GM19238 (cell line): ENCODE results near the gene CNPY3.

ENCODE experiments used
- DNase-seq: peaks from one replicate; pipeline ENCODE4 v3.0.0; 2011; ENCODE audit warnings: low spot score; ENCODE audit not compliant: insufficient read length

Gene CNPY3

DNA sequence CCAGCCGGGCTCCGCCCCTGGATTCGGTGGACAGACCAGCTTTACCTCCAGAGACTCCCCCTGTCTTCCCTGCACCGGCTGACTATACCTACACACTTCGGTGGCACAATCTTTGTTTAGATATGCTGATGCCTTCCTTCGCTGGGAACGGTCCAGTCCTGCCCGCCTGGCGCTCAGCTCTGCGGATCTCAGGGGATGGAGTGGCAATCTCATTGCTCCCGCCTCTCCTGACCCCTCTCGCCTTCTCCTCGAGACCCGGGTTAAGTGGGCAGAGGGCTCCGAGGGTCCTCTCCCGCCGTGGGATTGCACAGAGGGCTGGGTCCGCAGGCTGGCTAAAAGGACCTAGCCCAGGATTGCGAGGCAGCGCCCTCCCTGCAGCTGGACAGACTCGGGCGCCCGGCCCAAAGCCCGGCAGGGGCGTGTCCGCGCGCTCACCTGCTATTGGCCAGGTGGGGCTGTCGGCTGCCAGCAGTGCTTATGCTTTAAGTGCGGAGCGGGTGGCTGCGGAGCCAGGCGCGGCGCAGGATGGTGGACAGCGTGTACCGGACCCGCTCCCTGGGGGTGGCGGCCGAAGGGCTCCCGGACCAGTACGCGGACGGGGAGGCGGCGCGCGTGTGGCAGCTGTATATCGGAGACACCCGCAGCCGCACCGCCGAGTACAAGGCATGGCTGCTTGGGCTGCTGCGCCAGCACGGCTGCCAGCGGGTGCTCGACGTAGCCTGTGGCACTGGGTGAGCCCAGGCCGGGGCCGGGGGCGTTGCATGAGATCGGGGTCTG lies 31.2 kb downstream of the CNPY3 start, which contains the start of gene GNMT:
Gene GNMT, plus strand, starts transcription at position 512 of the 777 bp plus-strand sequence. Its CDS starts 14 bp downstream, at position 526.
- DNase-seq = peak; percentile 32

DNA sequence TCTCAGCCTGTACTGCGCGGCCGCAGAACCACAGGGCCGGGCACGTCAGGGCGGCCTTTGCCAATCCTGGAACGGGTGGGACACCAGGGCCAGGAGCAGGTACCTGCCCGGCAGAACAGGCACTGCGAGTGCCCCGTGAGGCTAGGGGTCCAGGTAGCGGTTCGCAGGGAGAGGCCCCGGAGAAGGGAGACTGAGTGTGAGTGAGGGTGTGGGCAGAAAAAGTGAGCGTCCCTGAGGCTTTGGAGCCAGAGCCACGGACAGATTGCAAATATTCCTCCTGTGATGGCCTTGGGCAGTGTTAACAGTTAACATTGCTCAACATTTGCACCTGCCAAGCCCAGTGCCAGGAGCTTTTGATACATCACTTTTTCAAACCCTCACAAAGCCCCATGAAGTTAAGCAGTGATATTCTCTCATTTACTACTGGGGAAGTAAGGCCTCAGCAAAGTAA lies 31.8 kb downstream of the CNPY3 start:
- DNase-seq = no peak

DNA sequence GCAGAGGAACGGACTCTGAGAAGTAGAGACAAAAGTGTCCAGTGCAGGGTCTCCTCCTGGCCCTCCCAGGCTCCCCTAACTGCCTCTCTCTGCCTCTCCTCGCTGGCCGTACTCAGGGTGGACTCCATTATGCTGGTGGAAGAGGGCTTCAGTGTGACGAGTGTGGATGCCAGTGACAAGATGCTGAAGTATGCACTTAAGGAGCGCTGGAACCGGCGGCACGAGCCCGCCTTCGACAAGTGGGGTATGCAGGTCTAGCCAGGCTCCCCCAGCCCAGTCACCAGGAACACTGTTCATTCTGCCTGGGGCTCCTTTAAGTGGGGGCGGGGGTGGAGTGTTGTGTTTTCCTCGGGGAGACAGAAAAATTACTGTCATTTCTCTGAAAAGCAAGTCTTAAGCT lies 32.8 kb downstream of the CNPY3 start:
- no peak for DNase-seq

DNA sequence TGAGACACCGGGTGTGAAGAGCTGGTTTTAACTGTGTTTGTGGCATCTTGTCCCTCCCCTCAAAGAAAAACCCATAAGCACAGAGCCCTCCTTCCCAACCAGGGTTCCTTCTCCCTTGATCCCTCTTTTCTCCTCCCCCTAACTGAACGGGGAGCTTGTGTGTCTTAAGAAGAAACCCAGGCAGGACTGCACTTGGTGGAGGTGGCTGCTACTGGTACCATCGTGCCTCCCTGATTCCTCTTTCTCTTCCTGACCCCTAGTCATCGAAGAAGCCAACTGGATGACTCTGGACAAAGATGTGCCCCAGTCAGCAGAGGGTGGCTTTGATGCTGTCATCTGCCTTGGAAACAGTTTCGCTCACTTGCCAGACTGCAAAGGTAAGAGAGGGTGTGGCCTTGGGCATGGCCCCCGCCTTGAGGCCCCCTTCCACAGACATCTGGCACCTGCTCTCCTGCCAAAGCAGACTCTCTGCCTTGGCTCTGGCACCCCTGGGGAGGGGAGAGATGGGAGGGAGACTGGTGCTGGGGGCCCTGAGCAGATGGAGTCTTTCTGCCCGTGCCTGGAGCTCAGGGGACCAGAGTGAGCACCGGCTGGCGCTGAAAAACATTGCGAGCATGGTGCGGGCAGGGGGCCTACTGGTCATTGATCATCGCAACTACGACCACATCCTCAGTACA lies 33.4 kb downstream of the CNPY3 start:
- no peak for DNase-seq

DNA sequence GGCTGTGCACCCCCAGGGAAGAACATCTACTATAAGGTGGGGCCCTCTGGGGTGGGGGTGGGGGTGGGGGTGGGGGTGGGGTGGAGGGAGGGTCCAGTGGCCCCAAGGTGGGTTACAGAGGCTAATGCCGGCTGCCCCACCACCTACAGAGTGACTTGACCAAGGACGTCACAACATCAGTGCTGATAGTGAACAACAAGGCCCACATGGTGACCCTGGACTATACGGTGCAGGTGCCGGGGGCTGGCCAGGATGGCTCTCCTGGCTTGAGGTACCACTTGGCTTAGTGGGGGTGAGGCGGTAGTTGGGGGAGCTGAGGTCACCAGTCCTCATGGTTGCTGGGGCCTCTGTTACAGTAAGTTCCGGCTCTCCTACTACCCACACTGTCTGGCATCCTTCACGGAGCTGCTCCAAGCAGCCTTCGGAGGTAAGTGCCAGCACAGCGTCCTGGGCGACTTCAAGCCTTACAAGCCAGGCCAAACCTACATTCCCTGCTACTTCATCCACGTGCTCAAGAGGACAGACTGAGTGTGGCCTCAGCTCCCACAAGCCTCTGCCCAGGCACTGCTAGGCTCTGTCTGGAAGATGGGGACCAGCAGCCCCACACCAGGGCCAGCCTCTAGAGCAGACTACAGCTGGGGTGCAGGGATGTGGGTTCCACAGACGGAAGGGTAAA lies 34.0 kb downstream of the CNPY3 start:
- DNase-seq = no peak

DNA sequence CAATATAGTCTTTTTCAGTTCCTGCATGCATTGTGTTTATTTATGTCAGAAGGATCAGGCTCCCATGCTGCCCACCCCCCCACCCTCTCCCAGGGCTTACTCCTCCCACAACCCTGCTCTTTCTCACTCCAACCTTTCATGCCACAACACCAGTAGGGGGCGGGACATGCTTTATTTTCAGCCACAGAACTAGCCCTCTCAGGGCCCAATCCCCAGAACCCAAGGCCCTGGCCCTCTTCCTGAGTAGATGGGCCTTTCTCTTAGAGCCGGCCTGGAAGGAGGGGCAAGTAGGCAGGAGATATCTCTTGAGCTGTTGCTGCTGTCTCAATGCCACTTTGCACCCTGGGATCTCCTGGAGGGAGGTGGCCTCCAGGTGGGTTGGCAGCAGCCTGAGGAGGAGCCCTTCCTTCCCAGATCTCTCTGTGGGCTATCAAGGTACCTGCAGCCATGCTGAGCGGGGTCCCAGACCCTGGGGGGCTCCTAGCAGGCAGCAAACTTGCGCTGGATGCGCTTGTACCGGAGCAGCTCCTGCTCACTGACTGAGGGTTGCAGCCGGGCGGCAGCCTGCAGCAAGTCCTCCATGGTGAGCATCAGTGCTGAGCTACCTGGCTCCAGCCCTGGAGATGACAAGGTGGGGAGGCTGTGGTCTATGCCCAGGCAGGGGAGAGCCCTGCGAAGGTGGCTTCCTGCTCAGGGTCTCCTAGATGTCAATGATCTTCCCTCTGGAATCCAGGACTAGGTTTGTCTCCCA lies 34.8 kb downstream of the CNPY3 start:
- DNase-seq = no peak

DNA sequence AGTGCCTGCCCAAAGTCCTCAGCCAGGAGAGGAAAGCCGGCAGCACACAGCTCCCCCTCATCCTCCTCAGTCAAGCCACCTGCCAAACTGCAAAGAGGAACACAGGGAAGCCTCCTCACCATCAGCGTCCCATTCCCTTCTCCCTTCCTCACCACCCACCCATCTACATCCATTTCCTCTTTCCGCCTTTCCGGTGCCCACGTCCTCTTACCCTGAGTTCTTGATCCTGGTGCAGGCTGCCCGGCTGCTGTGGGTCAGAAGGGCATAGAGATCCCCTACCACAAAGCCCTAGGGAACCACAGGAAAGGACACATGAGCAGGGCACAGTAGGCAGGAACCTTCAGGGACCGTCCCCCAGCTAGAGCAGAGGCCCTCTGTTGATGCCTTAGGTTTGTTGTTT lies 37.3 kb downstream of the CNPY3 start:
- no peak for DNase-seq

DNA sequence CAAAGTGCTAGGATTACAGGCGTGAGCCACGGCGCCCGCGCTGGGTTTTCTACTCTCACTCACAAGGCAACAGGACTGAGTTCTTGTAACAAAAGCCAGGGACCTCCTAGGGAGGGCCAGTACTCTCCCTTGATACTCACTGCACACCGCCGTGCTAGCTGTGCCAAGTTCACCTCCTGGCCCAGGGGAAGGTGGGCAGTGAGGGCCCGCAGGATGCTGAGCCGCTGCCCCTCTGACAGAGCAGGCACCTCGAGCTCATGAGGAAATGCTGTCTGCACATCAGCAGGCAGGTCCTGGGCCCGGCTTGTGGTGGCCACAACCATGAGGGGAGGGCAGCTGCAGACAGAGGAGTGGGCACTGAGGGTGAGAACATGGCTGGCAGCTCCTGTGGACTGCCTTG lies 37.9 kb downstream of the CNPY3 start:
- DNase-seq = no peak

DNA sequence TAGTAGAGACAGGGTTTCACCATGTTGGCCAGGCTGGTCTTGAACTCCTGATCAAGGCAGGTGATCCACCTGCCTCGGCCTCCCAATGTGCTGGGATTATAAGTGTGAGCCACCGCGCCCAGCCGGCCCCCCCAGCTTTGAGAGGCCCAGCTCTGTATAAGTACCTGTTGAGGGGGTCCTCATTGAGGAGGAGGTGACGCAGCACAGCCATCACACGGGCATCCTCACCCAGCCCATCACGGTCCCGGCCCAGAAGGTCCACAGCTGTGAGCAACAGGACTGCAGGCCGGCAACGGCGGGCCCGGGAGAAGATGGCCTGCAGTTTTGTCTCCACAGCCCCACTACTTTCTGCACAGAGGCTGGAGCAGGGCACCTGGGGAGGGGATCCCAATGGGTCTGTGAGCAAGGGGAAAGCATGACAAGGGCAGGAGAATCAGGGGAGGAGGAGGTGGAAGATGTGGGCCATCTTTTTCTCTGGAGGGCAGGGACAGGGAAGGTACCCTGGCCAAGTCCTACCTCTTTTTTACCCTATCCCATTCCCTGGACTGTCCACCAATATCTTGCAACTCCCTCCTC lies 38.9 kb downstream of the CNPY3 start:
- no peak for DNase-seq

DNA sequence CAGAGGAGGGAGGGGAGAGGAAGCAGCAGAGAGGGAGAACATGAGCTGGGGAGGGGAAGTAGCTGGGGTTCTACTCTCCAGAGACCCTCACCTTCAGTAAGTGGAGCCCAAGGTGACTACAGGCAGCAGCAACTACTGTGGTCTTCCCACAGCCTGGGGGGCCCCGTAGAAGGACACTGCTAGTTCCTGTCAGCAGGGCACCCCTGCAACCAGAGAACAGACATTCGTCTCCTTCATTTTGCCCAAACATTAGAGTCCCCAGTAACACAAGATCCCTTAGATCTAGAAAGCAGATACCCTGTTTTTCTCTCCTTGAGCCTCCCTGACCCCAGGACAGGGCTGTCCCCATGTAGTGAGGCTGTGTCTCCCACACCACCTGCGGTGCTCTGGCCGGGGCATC lies 39.5 kb downstream of the CNPY3 start:
- DNase-seq = no peak

DNA sequence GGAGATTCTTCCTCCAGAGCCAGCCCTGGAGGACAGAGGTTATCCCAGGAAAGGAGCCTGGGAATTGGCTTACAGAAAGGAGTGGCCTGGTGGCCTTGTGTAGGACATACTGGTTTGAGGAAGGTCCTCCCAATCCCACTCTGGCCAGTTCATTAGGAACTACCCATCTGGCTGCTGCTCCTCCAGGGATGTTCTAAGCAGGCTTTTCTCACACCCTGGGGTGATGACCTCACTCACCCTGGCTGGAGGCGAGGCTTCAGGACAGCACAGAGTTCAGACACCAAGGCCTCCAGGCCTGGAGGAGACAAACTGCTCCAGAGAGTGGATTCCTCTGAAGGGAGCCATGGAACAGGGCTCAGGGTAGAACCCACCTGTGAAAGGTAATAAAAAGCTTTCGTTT lies 40.2 kb downstream of the CNPY3 start:
- DNase-seq = no peak

DNA sequence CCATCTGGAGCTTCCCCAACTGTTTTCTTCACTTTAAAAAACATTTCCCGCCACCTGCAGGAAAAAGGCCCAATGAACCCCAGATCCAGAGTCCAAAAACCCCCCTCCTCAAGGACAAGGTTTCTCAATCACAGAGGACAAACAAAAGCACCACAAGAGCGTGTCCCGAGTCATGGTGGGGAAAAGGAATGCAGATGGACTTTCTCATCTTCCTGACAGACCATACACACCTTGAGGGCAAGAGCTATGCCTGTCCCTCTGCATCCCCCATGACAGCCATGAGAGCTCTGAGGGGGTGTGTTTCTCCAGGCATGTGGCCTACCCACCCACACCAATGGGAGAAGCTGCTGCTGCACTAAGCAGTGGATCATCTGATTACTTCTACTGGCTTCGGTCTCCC lies 40.7 kb downstream of the CNPY3 start:
- no peak for DNase-seq

DNA sequence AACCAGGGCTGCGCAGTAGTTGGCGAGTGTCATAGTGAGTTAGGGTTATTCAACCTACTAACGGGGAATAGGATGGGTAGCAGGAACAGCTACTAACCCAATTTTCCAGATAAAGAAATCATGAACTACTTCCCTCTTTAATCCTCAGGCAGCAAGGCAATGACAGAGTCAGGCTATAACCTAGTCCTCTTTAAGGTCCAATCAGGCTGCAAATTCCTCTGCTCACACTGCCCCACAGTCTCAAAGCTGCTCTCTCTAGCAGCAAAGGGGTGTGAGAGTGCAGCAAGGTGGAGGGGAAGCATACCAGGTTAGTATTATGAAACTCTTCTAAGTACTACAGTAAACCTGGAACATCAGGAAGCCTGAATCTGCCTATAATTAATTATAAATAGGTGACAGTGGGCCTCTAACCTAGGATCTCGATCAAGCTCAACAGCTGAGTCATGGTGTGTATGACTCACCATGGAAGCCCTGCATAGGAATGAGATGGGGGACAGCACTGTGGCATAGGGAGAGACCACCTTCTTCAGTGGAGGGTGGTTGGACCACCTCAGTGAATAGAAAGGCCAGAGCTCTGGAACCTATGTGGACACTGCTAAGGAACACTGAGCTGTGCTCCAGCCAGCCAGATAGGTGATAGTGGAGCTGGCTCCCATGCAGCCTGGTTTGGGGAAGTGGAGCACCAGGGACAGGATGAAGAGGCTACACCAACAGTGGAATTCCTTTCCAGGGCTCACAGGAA lies 41.8 kb downstream of the CNPY3 start:
- no peak for DNase-seq

DNA sequence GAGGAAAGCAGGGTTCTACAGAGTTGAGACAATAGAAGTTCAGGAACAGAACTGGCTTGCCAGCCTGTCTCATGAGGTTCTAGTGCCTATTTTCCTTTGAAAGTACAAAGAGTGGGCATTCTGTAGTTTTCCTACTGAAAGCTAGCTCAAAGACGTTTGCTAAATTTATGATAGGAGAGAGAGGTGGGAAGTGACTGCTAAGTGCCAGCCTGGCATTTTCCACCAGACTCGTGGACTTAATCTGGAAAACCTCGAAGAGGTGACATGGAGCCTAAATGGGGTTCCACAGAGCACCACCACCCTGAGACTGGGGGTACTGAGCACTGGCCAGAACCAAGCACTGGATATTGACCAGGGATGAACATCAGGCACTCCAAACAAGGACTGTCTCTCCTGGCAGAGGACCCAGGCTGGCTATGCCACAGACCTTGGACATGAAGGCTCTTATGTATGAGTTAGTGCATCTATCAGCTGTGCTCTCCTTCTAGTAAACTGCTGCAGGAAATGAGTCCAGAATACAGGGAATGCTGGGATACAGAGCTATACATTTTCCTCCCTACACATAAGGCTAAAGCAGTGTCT lies 42.6 kb downstream of the CNPY3 start:
- DNase-seq = no peak

DNA sequence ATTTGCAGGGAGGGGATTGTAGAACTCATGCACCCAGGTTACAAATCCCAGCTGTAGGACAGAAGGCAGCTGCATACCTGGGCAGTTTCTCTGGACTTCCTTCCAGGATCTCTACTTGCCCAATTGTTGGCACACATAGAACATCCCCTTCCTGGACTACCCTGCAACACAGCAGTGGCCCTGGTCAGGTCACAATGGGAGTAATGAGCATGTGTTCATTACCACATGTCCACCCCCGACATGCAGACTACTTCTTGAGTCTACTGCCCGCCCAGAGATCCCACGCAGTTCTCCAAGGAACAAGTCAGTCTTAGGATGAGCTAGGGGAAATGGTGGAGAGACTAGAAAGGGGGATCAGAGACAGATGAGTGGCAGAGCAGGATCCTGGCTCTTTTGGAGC lies 44.6 kb downstream of the CNPY3 start:
- DNase-seq = no peak

DNA sequence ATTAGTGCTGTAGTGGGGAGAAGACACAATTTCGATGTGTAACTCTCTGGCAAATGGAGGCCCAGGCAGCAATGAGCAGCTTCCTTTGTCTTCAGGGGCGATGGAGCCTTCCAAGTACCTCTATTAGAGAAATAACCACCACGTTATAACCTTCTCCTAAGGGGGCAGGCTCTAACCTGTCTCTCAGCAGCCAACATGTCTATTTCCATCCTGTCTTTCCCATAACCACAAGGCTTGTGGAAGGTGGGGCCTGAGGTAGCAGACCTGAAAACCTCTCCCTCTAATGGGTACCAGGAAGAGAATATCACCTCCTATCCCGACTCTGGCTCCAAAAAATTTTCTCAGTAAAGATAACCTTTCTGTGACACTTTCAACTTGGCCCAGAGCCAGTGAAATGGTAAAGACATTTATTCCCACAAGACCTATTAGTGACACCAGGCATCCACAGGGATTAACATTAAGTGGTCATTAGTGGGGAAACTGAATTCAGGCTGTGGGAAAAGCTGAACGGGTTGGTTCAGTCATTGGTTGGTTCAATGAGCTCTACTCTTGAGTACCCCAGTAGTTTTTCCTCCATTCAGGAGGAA lies 45.7 kb downstream of the CNPY3 start:
- DNase-seq = no peak

DNA sequence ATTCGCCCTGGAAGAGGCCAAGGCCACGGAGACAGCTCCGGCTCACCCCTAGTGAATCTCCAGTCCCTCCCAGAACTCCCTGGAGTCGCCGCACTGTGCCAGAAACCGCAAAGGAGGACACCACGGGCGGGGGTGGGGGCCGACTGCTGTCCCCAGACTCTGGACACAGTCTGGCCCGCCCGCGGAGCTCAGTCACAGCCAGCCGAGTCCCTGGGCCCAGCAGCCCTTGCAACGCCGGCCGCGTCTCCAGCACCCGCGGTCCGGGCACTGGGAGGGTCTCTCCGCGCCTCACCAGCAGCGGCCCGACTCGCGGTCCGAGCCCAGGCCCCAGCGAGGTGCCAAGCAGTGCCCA lies 49.2 kb downstream of the CNPY3 start:
- no peak for DNase-seq

DNA sequence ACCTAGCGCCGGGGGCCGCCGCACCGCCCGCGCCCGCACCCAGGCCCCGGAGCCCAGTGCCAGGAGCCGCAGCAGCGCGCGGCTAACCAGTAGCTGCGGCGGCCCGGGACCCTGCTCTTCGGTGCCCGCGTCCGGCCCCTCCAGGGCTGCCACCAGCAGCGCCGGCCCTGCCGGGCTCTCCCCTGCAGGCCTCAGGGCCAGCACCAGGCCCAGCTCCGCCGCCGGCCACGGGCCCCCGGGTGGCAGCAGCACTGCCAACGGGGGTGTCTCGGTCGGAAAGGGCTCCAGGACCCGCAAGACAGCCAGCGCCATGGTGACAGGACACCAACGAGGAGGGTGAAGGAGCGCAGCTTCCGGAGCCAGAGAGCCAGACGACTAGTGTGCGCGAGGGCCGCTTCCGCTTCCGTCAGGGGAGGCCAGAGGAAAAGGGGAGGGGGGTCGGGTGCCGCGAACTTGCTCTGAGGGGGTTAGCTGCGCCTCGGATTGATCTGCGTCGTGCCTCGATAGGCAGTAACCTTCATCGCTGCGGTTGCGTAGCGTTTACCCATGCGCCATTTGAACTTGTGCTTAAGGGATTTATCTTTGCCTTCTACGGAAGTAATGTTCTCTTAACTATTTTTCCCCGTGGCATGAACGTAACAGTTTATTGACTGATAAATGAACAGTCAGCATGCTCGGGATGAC lies 49.7 kb downstream of the CNPY3 start, which contains the start of gene PEX6:
Gene PEX6, minus strand, starts transcription at position 343 of the 684 bp plus-strand sequence. Its CDS starts 31 bp downstream, at position 312.
- DNase-seq = peak; percentile 96

DNA sequence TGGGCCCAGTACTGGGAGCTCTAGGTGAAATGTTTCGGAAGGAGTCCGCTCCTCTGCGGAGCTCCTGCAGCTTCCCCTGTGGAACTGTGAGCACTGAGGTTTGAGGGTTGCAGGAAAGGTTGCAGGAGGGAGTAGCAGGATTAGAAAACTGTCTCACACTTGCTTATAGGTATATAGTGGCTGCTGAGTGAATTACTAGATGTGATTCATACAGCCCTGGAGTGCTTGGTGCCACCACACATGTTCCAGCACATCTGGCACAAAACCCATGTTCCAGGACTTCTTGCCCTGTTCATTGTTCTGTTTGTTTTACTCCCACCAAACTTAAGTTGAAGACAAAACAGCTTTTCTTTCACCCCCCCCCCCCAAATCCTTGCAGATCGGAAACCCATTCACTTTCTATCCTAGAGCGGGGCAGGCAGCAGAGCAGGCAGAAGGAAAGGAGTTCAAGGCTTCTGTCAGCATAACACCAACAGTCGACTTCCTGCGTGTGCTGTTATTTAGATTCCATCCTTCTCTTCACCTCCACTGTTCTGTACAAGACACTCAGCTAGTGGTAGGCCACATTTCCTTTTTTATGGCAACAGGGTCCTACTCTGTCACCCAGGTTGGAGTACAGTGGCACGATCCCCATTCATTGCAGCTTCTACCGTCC lies 50.4 kb downstream of the CNPY3 start:
- no peak for DNase-seq
